ENCODE measurements around the gene C1orf232. TPM values are rescaled to one million over a fixed set of nuclear protein-coding genes. Genes with fewer than 3 reads are reported as not detected.

C1orf232 gene
- total RNA-seq, 3 donors from 2014 or later (not counting 1 experiment from before 2014, with no cell fraction given), result not detected

DNA sequence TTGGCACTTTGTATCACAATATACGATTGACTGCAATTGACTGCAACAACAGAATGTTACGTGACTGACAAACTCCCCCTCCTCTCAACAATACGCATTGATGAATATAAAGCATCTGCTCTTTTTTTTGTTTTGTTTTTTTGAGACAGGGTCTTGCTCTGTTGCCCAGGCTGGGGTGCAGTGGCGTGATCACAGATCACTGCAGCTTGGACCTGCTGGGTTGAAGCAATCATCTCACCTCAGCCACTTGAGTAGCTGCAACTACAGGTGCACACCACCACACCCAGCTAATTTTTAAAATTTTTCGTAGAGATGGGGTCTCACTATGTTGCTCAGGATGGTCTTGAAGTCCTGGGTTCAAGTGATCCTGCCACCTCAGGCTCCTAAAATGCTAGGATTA lies 44.0 kb upstream of the C1orf232 start:
- Mint-ChIP-seq H3K27ac (no peak overlapping the region), H3K36me3 (no peaks in the 10 kb centered on the region), H3K4me3 (no peak overlapping the region), H3K27me3 (ENCODE audit: low read depth in 2 of 2) (peaks cover 7 to 13% of the 10 kb centered on the region in 2 donors), H3K4me1 (no peaks in the 10 kb centered on the region), H3K9me3 (no peaks in the 10 kb centered on the region)
- Histone ChIP-seq H3K9me3 (ENCODE audit: control insufficient read depth, insufficient read depth, low read length) (no peaks in the 10 kb centered on the region), H3K36me3 (ENCODE audit: control insufficient read depth, insufficient read depth, low read length) (no peaks in the 10 kb centered on the region), H3K27ac (ENCODE audit: low read length) (no peak overlapping the region), H3K4me1 (ENCODE audit: control insufficient read depth, insufficient read depth, low read length) (no peaks in the 10 kb centered on the region), H3K27me3 (ENCODE audit: control insufficient read depth, insufficient read depth, low read length) (no peaks in the 10 kb centered on the region), H3K4me3 (ENCODE audit: low read length) (no peak overlapping the region)
- no peak for ATAC-seq
- intact Hi-C loops (cut with micrococcal nuclease), result no loop called here
- TF ChIP-seq, protein P1, sequence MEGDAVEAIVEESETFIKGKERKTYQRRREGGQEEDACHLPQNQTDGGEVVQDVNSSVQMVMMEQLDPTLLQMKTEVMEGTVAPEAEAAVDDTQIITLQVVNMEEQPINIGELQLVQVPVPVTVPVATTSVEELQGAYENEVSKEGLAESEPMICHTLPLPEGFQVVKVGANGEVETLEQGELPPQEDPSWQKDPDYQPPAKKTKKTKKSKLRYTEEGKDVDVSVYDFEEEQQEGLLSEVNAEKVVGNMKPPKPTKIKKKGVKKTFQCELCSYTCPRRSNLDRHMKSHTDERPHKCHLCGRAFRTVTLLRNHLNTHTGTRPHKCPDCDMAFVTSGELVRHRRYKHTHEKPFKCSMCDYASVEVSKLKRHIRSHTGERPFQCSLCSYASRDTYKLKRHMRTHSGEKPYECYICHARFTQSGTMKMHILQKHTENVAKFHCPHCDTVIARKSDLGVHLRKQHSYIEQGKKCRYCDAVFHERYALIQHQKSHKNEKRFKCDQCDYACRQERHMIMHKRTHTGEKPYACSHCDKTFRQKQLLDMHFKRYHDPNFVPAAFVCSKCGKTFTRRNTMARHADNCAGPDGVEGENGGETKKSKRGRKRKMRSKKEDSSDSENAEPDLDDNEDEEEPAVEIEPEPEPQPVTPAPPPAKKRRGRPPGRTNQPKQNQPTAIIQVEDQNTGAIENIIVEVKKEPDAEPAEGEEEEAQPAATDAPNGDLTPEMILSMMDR (IDR thresholded peaks at IDR 0.05), result no peak
- WGBS (ENCODE audit: insufficient coverage), result 96% methylated on average over 4 of the region's 5 CpGs
- DNase-seq, result no peak

DNA sequence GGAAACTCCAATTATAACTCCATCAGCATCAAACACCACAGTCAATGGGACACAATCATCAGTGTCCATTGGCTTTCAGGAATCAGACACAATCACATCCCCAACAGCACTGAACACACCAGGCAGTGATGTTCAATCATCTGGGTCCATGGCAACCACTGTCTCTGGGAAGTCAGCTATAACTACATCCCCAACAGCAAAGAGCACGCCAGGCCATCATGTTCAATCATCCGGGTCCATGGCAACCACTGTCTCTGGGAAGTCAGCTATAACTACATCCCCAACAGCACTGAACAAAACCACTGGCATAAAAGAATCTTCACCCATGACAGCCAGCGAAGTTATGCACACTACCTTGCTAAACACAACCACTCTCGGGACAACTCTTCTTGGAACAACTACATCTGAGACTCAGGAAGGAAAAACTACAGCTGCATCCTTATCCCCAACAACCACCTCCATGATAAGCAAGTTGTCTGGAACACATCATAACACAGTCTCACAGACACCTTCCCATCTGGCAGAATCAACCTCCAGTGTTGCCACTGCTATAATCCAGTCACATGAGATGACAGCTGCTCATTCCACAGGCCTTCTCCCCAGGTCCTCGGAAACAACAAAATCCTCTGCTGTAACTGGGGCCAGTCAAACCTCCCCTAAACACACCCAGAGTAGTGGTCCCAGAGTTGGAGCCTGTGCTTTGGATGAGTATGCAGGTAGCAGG lies 41.5 kb upstream of the C1orf232 start:
- H3K27ac Mint-ChIP-seq, result no peak overlapping the region
- no peaks in the 10 kb centered on the region for H3K9me3 Mint-ChIP-seq
- no peak overlapping the region for H3K4me3 ChIP-seq (ENCODE audit: low read length)
- H3K27me3 ChIP-seq (ENCODE audit: control insufficient read depth, insufficient read depth, low read length), result no peaks in the 10 kb centered on the region
- H3K4me1 ChIP-seq (ENCODE audit: control insufficient read depth, insufficient read depth, low read length), result no peaks in the 10 kb centered on the region
- intact Hi-C loops (cut with micrococcal nuclease), result no loop called here
- TF ChIP-seq, protein P1 (IDR thresholded peaks at IDR 0.05), result no peak
- no peaks in the 10 kb centered on the region for H3K36me3 Mint-ChIP-seq
- H3K4me1 Mint-ChIP-seq, result no peaks in the 10 kb centered on the region
- no peaks in the 10 kb centered on the region for H3K9me3 ChIP-seq (ENCODE audit: control insufficient read depth, insufficient read depth, low read length)
- H3K4me3 Mint-ChIP-seq, result no peak overlapping the region
- no peak for DNase-seq
- no peaks in the 10 kb centered on the region for H3K36me3 ChIP-seq (ENCODE audit: control insufficient read depth, insufficient read depth, low read length)
- 85% methylated on average over 4 of the region's 5 CpGs for WGBS (ENCODE audit: insufficient coverage)
- H3K27ac ChIP-seq (ENCODE audit: low read length), result no peak overlapping the region
- peaks cover 7 to 13% of the 10 kb centered on the region in 2 donors for H3K27me3 Mint-ChIP-seq (ENCODE audit: low read depth in 2 of 2)
- ATAC-seq, result no peak

DNA sequence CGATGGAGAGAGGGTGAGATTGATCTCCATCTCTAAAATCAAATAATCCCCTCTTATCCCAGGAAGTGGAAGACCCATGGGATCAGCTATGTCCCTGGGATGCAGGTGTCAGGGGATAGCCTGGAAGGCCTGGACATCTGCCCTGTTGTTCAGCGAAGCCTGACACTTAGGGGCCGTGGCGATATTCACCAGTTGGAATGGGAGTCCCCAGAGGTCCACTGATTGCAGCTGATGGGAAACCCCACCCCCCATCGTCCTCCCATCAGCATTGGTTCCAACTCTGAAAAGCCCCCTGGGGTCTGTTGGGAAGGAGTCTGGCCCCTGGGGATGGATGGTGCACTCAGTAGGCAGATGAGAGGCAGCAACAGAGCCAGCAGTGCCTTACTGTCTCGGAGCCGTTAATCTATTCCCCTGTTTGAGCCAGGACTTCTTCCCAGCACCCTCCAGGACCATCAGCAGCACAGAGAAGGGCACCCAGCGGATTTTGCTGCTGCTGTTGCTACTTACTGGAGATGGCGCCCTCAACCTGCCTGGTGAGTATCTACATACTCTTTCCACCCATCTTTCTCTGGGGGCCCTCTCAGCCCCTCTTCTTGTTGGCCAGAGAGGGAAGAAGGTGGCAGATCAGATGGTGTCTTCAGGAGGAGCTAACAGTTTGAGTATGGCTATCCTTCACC lies 35.0 kb upstream of the C1orf232 start:
- Mint-ChIP-seq H3K9me3 (no peaks in the 10 kb centered on the region), H3K27ac (no peak overlapping the region), H3K36me3 (no peaks in the 10 kb centered on the region), H3K27me3 (ENCODE audit: low read depth in 2 of 2) (peaks cover 0 to 7% of the 10 kb centered on the region in 2 donors), H3K4me1 (peaks cover 6 to 8% of the 10 kb centered on the region in 2 donors), H3K4me3 (no peak overlapping the region)
- TF ChIP-seq, protein P1 (IDR thresholded peaks at IDR 0.05), result no peak
- no peak for ATAC-seq
- Histone ChIP-seq H3K9me3 (ENCODE audit: control insufficient read depth, insufficient read depth, low read length) (no peaks in the 10 kb centered on the region), H3K4me1 (ENCODE audit: control insufficient read depth, insufficient read depth, low read length) (peaks cover 8% of the 10 kb centered on the region), H3K4me3 (ENCODE audit: low read length) (no peak overlapping the region), H3K27ac (ENCODE audit: low read length) (no peak overlapping the region), H3K36me3 (ENCODE audit: control insufficient read depth, insufficient read depth, low read length) (no peaks in the 10 kb centered on the region), H3K27me3 (ENCODE audit: control insufficient read depth, insufficient read depth, low read length) (no peaks in the 10 kb centered on the region)
- no peak for DNase-seq
- 92% methylated on average over 6 of the region's 9 CpGs for WGBS (ENCODE audit: insufficient coverage)
- intact Hi-C loops (cut with micrococcal nuclease), result no loop called here
